DLD1 (cell line): ENCODE measurements around the gene RRBP1.
"Not testable (repeated sequence)": the region's sequence is repeated elsewhere in the genome, so short reads cannot be mapped to it uniquely, and the experiment has no call there.

Experiments used
- in situ Hi-C: cut with HindIII; loops from 2 replicates; pipeline ENCODE4 v1.10.0; 2017; ENCODE audit warnings: low sequenced_read_pairs

RRBP1 gene

GRCh38 chr20:17709361-17710293 is 27.6 kb upstream of the RRBP1 start:
- in situ Hi-C loops: no loop called here

- in situ Hi-C loops: no loop called here
Observed at GRCh38 chr20:17708675-17709360, 26.8 kb upstream of the RRBP1 start.

- in situ Hi-C loops: not testable (repeated sequence)
Observed at GRCh38 chr20:17707951-17708350, 25.9 kb upstream of the RRBP1 start.

GRCh38 chr20:17706632-17707031 is 24.6 kb upstream of the RRBP1 start:
- in situ Hi-C loops: no loop called here

- in situ Hi-C loops: no loop called here
Observed at GRCh38 chr20:17705916-17706315, 23.9 kb upstream of the RRBP1 start.

GRCh38 chr20:17704589-17705317 is 22.7 kb upstream of the RRBP1 start:
- in situ Hi-C loops: no loop called here

GRCh38 chr20:17701826-17702225 is 19.8 kb upstream of the RRBP1 start:
- in situ Hi-C loops: no loop called here

- in situ Hi-C loops: no loop called here
Observed at GRCh38 chr20:17700637-17701036, 18.6 kb upstream of the RRBP1 start.

GRCh38 chr20:17699931-17700351 is 17.9 kb upstream of the RRBP1 start, which contains the start of gene BANF2:
TSS of gene BANF2 (plus strand) at chr20:17699966. CDS start at chr20:17725026, 25,060 bp downstream.
- in situ Hi-C loops: no loop called here

GRCh38 chr20:17698384-17698783 is 16.3 kb upstream of the RRBP1 start:
- in situ Hi-C loops: no loop called here

- in situ Hi-C loops: no loop called here
Observed at GRCh38 chr20:17697171-17697570, 15.1 kb upstream of the RRBP1 start.

- in situ Hi-C loops: no loop called here
Observed at GRCh38 chr20:17696287-17696686, 14.2 kb upstream of the RRBP1 start.

GRCh38 chr20:17694767-17695166 is 12.7 kb upstream of the RRBP1 start:
- in situ Hi-C loops: no loop called here

- in situ Hi-C loops: no loop called here
Observed at GRCh38 chr20:17693444-17694001, 11.5 kb upstream of the RRBP1 start.

- in situ Hi-C loops: no loop called here
Observed at GRCh38 chr20:17691758-17692157, 9.7 kb upstream of the RRBP1 start.

GRCh38 chr20:17690144-17690543 is 8.1 kb upstream of the RRBP1 start:
- in situ Hi-C loops: no loop called here

GRCh38 chr20:17688965-17689364 is 6.9 kb upstream of the RRBP1 start:
- in situ Hi-C loops: no loop called here

GRCh38 chr20:17687800-17688199 is 5.8 kb upstream of the RRBP1 start:
- in situ Hi-C loops: no loop called here

GRCh38 chr20:17685168-17685567 is 3.1 kb upstream of the RRBP1 start:
- in situ Hi-C loops: no loop called here

- in situ Hi-C loops: no loop called here
Observed at GRCh38 chr20:17684077-17684888, 2.2 kb upstream of the RRBP1 start.
